ENCODE data around the gene RPS6KA4. TPM values are rescaled to one million over a fixed set of nuclear protein-coding genes. Genes with fewer than 3 reads are reported as not detected.

RPS6KA4 gene
- total RNA-seq, 1 experiment from 2014 or later, result 67.3 TPM

DNA sequence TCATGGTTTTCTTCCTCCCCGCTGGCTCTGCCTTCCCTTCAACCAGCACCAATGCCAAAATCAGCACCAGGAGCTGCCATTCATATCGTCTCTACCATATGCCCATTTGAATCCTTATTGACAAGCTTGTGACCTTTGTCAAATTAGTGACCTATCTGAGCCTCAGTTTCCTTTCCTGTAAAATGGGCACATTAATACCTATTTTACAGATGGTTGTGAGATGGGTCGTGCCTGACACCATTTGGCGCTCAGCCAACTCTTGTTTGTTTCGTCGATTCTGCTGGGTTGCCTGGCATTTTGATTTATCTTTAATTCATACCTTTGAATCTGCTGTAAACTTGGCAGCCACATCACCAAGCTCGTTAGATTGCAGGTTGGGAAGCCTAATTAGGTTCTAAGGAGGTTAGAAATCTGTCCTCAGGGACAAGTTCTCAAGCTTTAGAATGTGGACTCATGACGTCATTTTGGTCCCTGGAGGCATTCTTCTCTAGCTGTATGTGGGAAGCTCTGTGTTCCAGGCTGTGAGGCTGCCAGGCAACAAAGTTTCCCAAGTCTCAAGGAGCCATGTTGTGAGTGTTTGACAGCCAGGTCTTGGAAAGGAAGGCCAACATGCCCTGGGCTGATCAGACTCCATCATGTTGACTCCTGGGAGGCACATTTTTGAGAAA lies 61.0 kb downstream of the RPS6KA4 start:
- ATAC-seq (no peak), DNase-seq (ENCODE audit: low read depth, low spot score) (no peak)
- Histone ChIP-seq H3K36me3 (ENCODE audit: control insufficient read depth in 1 of 2, insufficient read depth in 2 of 2, low read length in 2 of 2) (no peaks in the 10 kb centered on the region), H3K9me3 (ENCODE audit: control insufficient read depth in 1 of 2, insufficient read depth in 1 of 2, low read depth in 1 of 2, low read length in 2 of 2) (peaks cover 0 to 16% of the 10 kb centered on the region in 2 experiments; a peak in 1 of 4 replicates), H3K4me3 (replicated peaks in 1 of 2; ENCODE audit: low read depth in 1 of 2, low read length in 2 of 2) (no peak overlapping the region), H3K27me3 (ENCODE audit: insufficient read depth, low read length) (no peaks in the 10 kb centered on the region), H3K9ac (ENCODE audit: low read length) (no peak overlapping the region), H3K9me2 (ENCODE audit: insufficient read depth) (no peaks in the 10 kb centered on the region), H3K79me2 (ENCODE audit: insufficient read depth, low read length) (no peaks in the 10 kb centered on the region), H3K27ac (ENCODE audit: low read depth, low read length) (no peak overlapping the region), H4K20me1 (ENCODE audit: insufficient read depth) (no peaks in the 10 kb centered on the region), H2AFZ (ENCODE audit: low read depth, low read length, poor library complexity, severe bottlenecking) (no peak overlapping the region), H3K4me2 (ENCODE audit: low read length) (no peak overlapping the region), H3K4me1 (ENCODE audit: control insufficient read depth in 1 of 2, insufficient read depth in 2 of 2, low read length in 2 of 2) (no peaks in the 10 kb centered on the region)
- TF ChIP-seq EZH2phosphoT487 (IDR thresholded peaks at IDR 0.05; ENCODE audit: borderline replicate concordance), result no peak
- TF ChIP-seq ZNF274 (IDR thresholded peaks at IDR 0.05; ENCODE audit: low read depth, low read length), result no peak
- TF ChIP-seq, protein P1, sequence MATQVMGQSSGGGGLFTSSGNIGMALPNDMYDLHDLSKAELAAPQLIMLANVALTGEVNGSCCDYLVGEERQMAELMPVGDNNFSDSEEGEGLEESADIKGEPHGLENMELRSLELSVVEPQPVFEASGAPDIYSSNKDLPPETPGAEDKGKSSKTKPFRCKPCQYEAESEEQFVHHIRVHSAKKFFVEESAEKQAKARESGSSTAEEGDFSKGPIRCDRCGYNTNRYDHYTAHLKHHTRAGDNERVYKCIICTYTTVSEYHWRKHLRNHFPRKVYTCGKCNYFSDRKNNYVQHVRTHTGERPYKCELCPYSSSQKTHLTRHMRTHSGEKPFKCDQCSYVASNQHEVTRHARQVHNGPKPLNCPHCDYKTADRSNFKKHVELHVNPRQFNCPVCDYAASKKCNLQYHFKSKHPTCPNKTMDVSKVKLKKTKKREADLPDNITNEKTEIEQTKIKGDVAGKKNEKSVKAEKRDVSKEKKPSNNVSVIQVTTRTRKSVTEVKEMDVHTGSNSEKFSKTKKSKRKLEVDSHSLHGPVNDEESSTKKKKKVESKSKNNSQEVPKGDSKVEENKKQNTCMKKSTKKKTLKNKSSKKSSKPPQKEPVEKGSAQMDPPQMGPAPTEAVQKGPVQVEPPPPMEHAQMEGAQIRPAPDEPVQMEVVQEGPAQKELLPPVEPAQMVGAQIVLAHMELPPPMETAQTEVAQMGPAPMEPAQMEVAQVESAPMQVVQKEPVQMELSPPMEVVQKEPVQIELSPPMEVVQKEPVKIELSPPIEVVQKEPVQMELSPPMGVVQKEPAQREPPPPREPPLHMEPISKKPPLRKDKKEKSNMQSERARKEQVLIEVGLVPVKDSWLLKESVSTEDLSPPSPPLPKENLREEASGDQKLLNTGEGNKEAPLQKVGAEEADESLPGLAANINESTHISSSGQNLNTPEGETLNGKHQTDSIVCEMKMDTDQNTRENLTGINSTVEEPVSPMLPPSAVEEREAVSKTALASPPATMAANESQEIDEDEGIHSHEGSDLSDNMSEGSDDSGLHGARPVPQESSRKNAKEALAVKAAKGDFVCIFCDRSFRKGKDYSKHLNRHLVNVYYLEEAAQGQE (IDR thresholded peaks at IDR 0.05; ENCODE audit: low read depth), result no peak
- TF ChIP-seq JUND (IDR thresholded peaks at IDR 0.05), result no peak
- TF ChIP-seq ELF1 (IDR thresholded peaks at IDR 0.05; ENCODE audit: borderline replicate concordance, low read depth), result no peak
- no peak for TF ChIP-seq SRF (IDR thresholded peaks at IDR 0.05; ENCODE audit: low read depth)
- no peak for TF ChIP-seq RAD21 (IDR thresholded peaks at IDR 0.05; ENCODE audit: low read depth)
- intact Hi-C loops (cut with micrococcal nuclease), result no loop called here
- CTCF ChIA-PET, result no interaction called here
- RAD21 ChIA-PET (ENCODE audit: low non-redundant PET in 1 of 2, low total read pairs in 2 of 2, uncharacterized antibody in 2 of 2, unreplicated experiment in 2 of 2), result no interaction called here
- POLR2A ChIA-PET, result no interaction called here
- BruUV-seq (replicated peaks), result no TSS peak

MicroRNA genes within 50 kb of the gene (microRNA counts, 767-probe panel; counts per million panel counts)
- not detected for microRNA hsa-miR-1237

Small RNA genes within 50 kb of the gene (microRNA-seq; reads per million reads assigned to microRNA genes)
- gene MIR1237 (ENCODE audit: borderline number of aligned reads) (4.0 reads per million, percentile 4 among the genes with 10 or more reads in this experiment), gene MIR7155 (ENCODE audit: borderline number of aligned reads) (1.6 reads per million)

Other genes starting within 250 kb of the RPS6KA4 start
- 61.1 TPM for gene MACROD1, start 193.0 kb upstream of the RPS6KA4 start, total RNA-seq (2021; ENCODE audit: unreplicated experiment)
- gene STIP1, start 173.0 kb upstream of the RPS6KA4 start, total RNA-seq (2021; ENCODE audit: unreplicated experiment), result 336 TPM
- gene FERMT3, start 152.4 kb upstream of the RPS6KA4 start, total RNA-seq (2021; ENCODE audit: unreplicated experiment), result 4.3 TPM
- gene TRPT1, start 133.0 kb upstream of the RPS6KA4 start, total RNA-seq (2021; ENCODE audit: unreplicated experiment), result 43.2 TPM
- gene NUDT22, start 132.9 kb upstream of the RPS6KA4 start, total RNA-seq (2021; ENCODE audit: unreplicated experiment), result 70.9 TPM
- gene DNAJC4, start 128.6 kb upstream of the RPS6KA4 start, total RNA-seq (2021; ENCODE audit: unreplicated experiment), result 25.8 TPM
- gene VEGFB, start 124.6 kb upstream of the RPS6KA4 start, total RNA-seq (2021; ENCODE audit: unreplicated experiment), result 47.5 TPM
- 69.2 TPM for gene FKBP2, start 118.1 kb upstream of the RPS6KA4 start, total RNA-seq (2021; ENCODE audit: unreplicated experiment)
- gene PPP1R14B, start 112.2 kb upstream of the RPS6KA4 start, total RNA-seq (2021; ENCODE audit: unreplicated experiment), result 332 TPM
- 106 TPM for gene PLCB3, start 107.6 kb upstream of the RPS6KA4 start, total RNA-seq (2021; ENCODE audit: unreplicated experiment)
- 51.9 TPM for gene BAD, start 74.5 kb upstream of the RPS6KA4 start, total RNA-seq (2021; ENCODE audit: unreplicated experiment)
- 24.4 TPM for gene GPR137, start 73.3 kb upstream of the RPS6KA4 start, total RNA-seq (2021; ENCODE audit: unreplicated experiment)
- not detected for gene KCNK4, start 67.9 kb upstream of the RPS6KA4 start, total RNA-seq (2021; ENCODE audit: unreplicated experiment)
- gene CATSPERZ, start 58.8 kb upstream of the RPS6KA4 start, total RNA-seq (2021; ENCODE audit: unreplicated experiment), result 1.7 TPM
- gene ESRRA, start 53.6 kb upstream of the RPS6KA4 start, total RNA-seq (2021; ENCODE audit: unreplicated experiment), result 62.7 TPM
- 328 TPM for gene TRMT112, start 41.6 kb upstream of the RPS6KA4 start, total RNA-seq (2021; ENCODE audit: unreplicated experiment)
- 267 TPM for gene PRDX5, start 41.0 kb upstream of the RPS6KA4 start, total RNA-seq (2021; ENCODE audit: unreplicated experiment)
- 14.7 TPM for gene CCDC88B, start 19.0 kb upstream of the RPS6KA4 start, total RNA-seq (2021; ENCODE audit: unreplicated experiment)
- gene SLC22A11, start 196.8 kb downstream of the RPS6KA4 start, total RNA-seq (2021; ENCODE audit: unreplicated experiment), result not detected
- gene SLC22A12, start 232.1 kb downstream of the RPS6KA4 start, total RNA-seq (2021; ENCODE audit: unreplicated experiment), result not detected

Measured in HCT116 (cell line).